GM12878 (cell line): Measurements from ENCODE around the gene PYM1. TPM values are rescaled to one million over a fixed set of nuclear protein-coding genes. Genes with fewer than 3 reads are reported as not detected.

Experiments
- ATAC-seq: fragments of 200-7000 bp; cut with Tn5 transposase; 3 replicates; pipeline ENCODE4 v1.9.1; 2020; ENCODE audit warnings: mild to moderate bottlenecking, moderate library complexity
- BruUV-seq: library from RNA; stranded (reverse); fragments of 400-500 nt; replicated peaks from 2 replicates; lab custom pipeline; 2021; lab: Mats Ljungman, UMichigan
- CTCF ChIA-PET: fragments of 300-600 bp; sonication (Branson Sonifier 250); formaldehyde crosslinking; extraction: SDS; loops from one replicate; lab custom pipeline; 2021; ENCODE audit warnings: inconsistent platforms; lab: Yijun Ruan, JAX
- POLR2A ChIA-PET: fragments of 350-600 bp; formaldehyde crosslinking; extraction: SDS; loops from one replicate; lab custom pipeline; 2021; ENCODE audit warnings: inconsistent platforms; lab: Charles Lee
- RAD21 ChIA-PET: fragments of 300-600 bp; sonication (Branson Sonifier 250); formaldehyde crosslinking; loops from one replicate; lab custom pipeline; 2023; ENCODE audit warnings: antibody characterized with exemption; ENCODE audit not compliant: unreplicated experiment; lab: Charles Lee
- SMC1A ChIA-PET: fragments of 300-600 bp; sonication (Branson Sonifier 250); formaldehyde crosslinking; loops from one replicate; lab custom pipeline; 2023; ENCODE audit not compliant: unreplicated experiment, uncharacterized antibody; lab: Charles Lee
- DNase-seq: peaks from one replicate; pipeline ENCODE4 v3.0.0-alpha.2; 2011; ENCODE audit warnings: low read depth, low spot score
- FAIRE-seq: peaks from 3 replicates; lab custom pipeline; 2011; peaks lifted over from hg19 to GRCh38; lab: Jason Lieb, UNC
- H2AFZ ChIP-seq: 2 replicates; pipeline ENCODE4 v1.6.0; 2011; ENCODE audit warnings: low read depth, low read length, control low read depth; ENCODE audit not compliant: control insufficient read depth
- H3K27ac ChIP-seq: 2 replicates; pipeline ENCODE4 v1.5.1; 2011; ENCODE audit warnings: control low read depth; ENCODE audit not compliant: control insufficient read depth, insufficient read depth
- H3K27me3 ChIP-seq, 2 experiments: replicated peaks in 1 of 2; 2 replicates each; pipeline versions ENCODE4 v1.6.0 to v1.6.1; 2011; ENCODE audit warnings: low read length in 1 of 2; ENCODE audit not compliant: control insufficient read depth in 2 of 2, insufficient read depth in 2 of 2
- H3K36me3 ChIP-seq, 2 experiments: 2 replicates each; pipeline ENCODE4 v1.5.1; 2011; ENCODE audit warnings: low read length in 1 of 2; ENCODE audit not compliant: control insufficient read depth in 2 of 2, insufficient read depth in 2 of 2
- H3K4me1 ChIP-seq: 2 replicates; pipeline ENCODE4 v1.6.1; 2011; ENCODE audit warnings: mild to moderate bottlenecking, low read length, moderate library complexity, mixed read lengths; ENCODE audit not compliant: control insufficient read depth, insufficient read depth
- H3K4me2 ChIP-seq: 2 replicates; pipeline ENCODE4 v1.6.0; 2011; ENCODE audit warnings: control low read depth; ENCODE audit not compliant: control insufficient read depth, insufficient read depth
- H3K4me3 ChIP-seq: fragments of 200-600 bp; sonication (generic); 2 replicates; pipeline ENCODE4 v1.5.1; 2016
- H3K79me2 ChIP-seq: 2 replicates; pipeline ENCODE4 v1.6.0; 2011; ENCODE audit warnings: low read length; ENCODE audit not compliant: control insufficient read depth, insufficient read depth
- H3K9ac ChIP-seq: 2 replicates; pipeline ENCODE4 v1.8.0; 2011; ENCODE audit warnings: low read length, control low read depth, mixed read lengths; ENCODE audit not compliant: control insufficient read depth, insufficient read depth
- H3K9me3 ChIP-seq: replicated peaks from 3 replicates; pipeline ENCODE4 v1.5.1; 2011; ENCODE audit warnings: mild to moderate bottlenecking, low read length; ENCODE audit not compliant: control insufficient read depth, insufficient read depth
- H4K20me1 ChIP-seq: 2 replicates; pipeline ENCODE4 v1.6.0; 2011; ENCODE audit not compliant: control insufficient read depth, insufficient read depth
- BHLHE40 ChIP-seq, 2 experiments: fragments of 450-650 bp in 1 of 2; IDR thresholded peaks; 2 replicates each; pipeline ENCODE4 v1.6.1; 2011 to 2017; ENCODE audit warnings: low read depth in 2 of 2, borderline replicate concordance in 1 of 2, improper control_type of control experiment in 1 of 2, low read length in 1 of 2, mild to moderate bottlenecking in 1 of 2
- CBFB ChIP-seq: IDR thresholded peaks from 2 replicates; pipeline ENCODE4 v1.6.1; 2016; ENCODE audit warnings: antibody characterized with exemption, low read depth
- JUNB ChIP-seq: IDR thresholded peaks from 2 replicates; pipeline ENCODE4 v1.6.1; 2016; ENCODE audit warnings: antibody characterized with exemption, mild to moderate bottlenecking
- KDM1A ChIP-seq: fragments of 200-600 bp; sonication (generic); IDR thresholded peaks from 2 replicates; pipeline ENCODE4 v1.6.1; 2016; ENCODE audit warnings: borderline replicate concordance
- MYB ChIP-seq: fragments of 150-350 bp; IDR thresholded peaks from 2 replicates; pipeline ENCODE4 v1.6.1; 2014; ENCODE audit warnings: mild to moderate bottlenecking, low read depth, low read length, borderline replicate concordance
- NFXL1 ChIP-seq: fragments of 450-650 bp; IDR thresholded peaks from 2 replicates; pipeline ENCODE4 v1.6.1; 2017; ENCODE audit warnings: antibody characterized with exemption, mild to moderate bottlenecking, borderline replicate concordance
- RB1 ChIP-seq: fragments of 450-650 bp; formaldehyde crosslinking; IDR thresholded peaks from 2 replicates; pipeline ENCODE4 v1.6.1; 2017; ENCODE audit warnings: mild to moderate bottlenecking, borderline replicate concordance
- SMC3 ChIP-seq: IDR thresholded peaks from 2 replicates; pipeline ENCODE4 v1.6.1; 2011; ENCODE audit warnings: low read length, improper control_type of control experiment, borderline replicate concordance
- SREBF1 ChIP-seq: IDR thresholded peaks from 2 replicates; pipeline ENCODE4 v1.6.1; 2012; ENCODE audit warnings: mild to moderate bottlenecking, low read length
- SUPT20H ChIP-seq: IDR thresholded peaks from 2 replicates; pipeline ENCODE4 v1.6.1; 2011; ENCODE audit warnings: low read depth, mild to moderate bottlenecking, low read length, moderate library complexity, borderline replicate concordance; ENCODE audit not compliant: control insufficient read depth
- TBL1XR1 ChIP-seq: IDR thresholded peaks from 2 replicates; pipeline ENCODE4 v1.6.1; 2012; ENCODE audit warnings: low read depth, low read length, improper control_type of control experiment
- ZBTB33 ChIP-seq: fragments of 450-650 bp; IDR thresholded peaks from 2 replicates; pipeline ENCODE4 v1.6.1; 2017; ENCODE audit warnings: mild to moderate bottlenecking
- WGBS: methylation state at CpG from one replicate; pipeline ENCODE4 v1.1.6; 2016; ENCODE audit warnings: low lambda C conversion rate; ENCODE audit not compliant: insufficient replicate concordance, insufficient coverage; ENCODE audit errors: missing lambda C conversion rate; 5-methylcytosine and 5-hydroxymethylcytosine counted together
- in situ Hi-C: fragments of 300-500 bp; cut with MboI; formaldehyde crosslinking; loops from 9 replicates; pipeline ENCODE4 v1.14.3; 2018; ENCODE audit warnings: mixed read lengths
- intact Hi-C: fragments of 100-400 bp; cut with micrococcal nuclease; formaldehyde crosslinking; loops from one replicate; pipeline ENCODE4 v1.14.2; 2022; ENCODE audit not compliant: unreplicated experiment
- polyA plus RNA-seq, 11 experiments: library from polyadenylated mRNA; depleted of rRNA in 4 of 11; unstranded in 6 of 11; stranded (reverse) in 5 of 11; fragments of >200 nt; fragmentation: Nextera tagmentation in 4 of 11; fragmentation: Illumina TruSeq in 1 of 11; extraction: Ambion mirVana in 4 of 11; extraction: Trizol in 1 of 11; gene quantifications; 1 replicate in 1 of 11; 2 replicates in 10 of 11; pipeline versions ENCODE4 v1.2.1 to v1.2.3, GENCODE V29; 2011 to 2016; ENCODE audit warnings: inconsistent platforms in 2 of 11, missing spikeins in 2 of 11, low read depth in 1 of 11
- total RNA-seq, 4 experiments: library from RNA; depleted of rRNA in 3 of 4; stranded (reverse); fragments of >200 nt in 3 of 4; fragmentation: Illumina TruSeq in 1 of 4; extraction: Trizol in 1 of 4; gene quantifications; 2 replicates each; pipeline versions ENCODE4 v1.2.1 to v1.2.3, GENCODE V29; 2013 to 2021

Gene PYM1
- total and polyA plus RNA-seq, 10 of the 15 experiments (the other 5 are each of a cell fraction or from before 2014, with no cell fraction given): 33.9 to 93.4 (median 55.8) TPM

- no TSS peak for BruUV-seq
These were observed 65.4 kb downstream of the PYM1 start for GRCh38 chr12:55862286-55862685.

GRCh38 chr12:55861871-55862270 is 65.8 kb downstream of the PYM1 start:
- ChIA-PET SMC1A (interaction anchor here (1.4 kb wide), 1 partner anchor 64 kb away, joined by 7 read pairs; no protein-coding TSS in a partner anchor), CTCF (interaction anchor here (0.7 kb wide), 1 partner anchor 12 kb away, joined by 3 read pairs; no protein-coding TSS in a partner anchor), RAD21 (no interaction called here), POLR2A (interaction anchor here (0.6 kb wide), 1 partner anchor 359 kb away, joined by 5 read pairs; no protein-coding TSS in a partner anchor)
- Histone ChIP-seq H3K9ac (no peak overlapping the region), H3K36me3 (no peaks in the 10 kb centered on the region), H3K79me2 (no peaks in the 10 kb centered on the region), H3K27me3 (no peaks in the 10 kb centered on the region), H3K9me3 (peaks cover 3% of the 10 kb centered on the region; the same call in 1 of the 3 replicates), H3K27ac (no peak overlapping the region), H4K20me1 (no peaks in the 10 kb centered on the region), H3K4me2 (no peak overlapping the region), H2AFZ (no peak overlapping the region), H3K4me3 (no peak overlapping the region), H3K4me1 (no peaks in the 10 kb centered on the region)
- DNase-seq (no peak), FAIRE-seq (no peak), ATAC-seq (no peak)
- no peak for TF ChIP-seq CBFB
- no peak for TF ChIP-seq ZBTB33
- no peak for TF ChIP-seq BHLHE40 (IDR thresholded peaks at IDR 0.05; ENCODE audit: borderline replicate concordance in 1 of 2, low read depth in 2 of 2, low read length in 1 of 2)
- no peak for TF ChIP-seq NFXL1
- TF ChIP-seq SMC3: no peak
- no peak for TF ChIP-seq JUNB
- TF ChIP-seq TBL1XR1: no peak
- intact Hi-C loops: no loop called here
- WGBS: 60% methylated on average over 3 of the region's 3 CpGs
- in situ Hi-C loops: no loop called here
- BruUV-seq: no TSS peak

More at GRCh38 chr12:55862286-55862685, 65.4 kb downstream of the PYM1 start:
- Histone ChIP-seq H3K79me2 (no peaks in the 10 kb centered on the region), H3K9me3 (peaks cover 3% of the 10 kb centered on the region; the same call in 1 of the 3 replicates), H3K9ac (no peak overlapping the region), H3K27me3 (no peaks in the 10 kb centered on the region), H3K27ac (no peak overlapping the region), H3K36me3 (no peaks in the 10 kb centered on the region), H2AFZ (no peak overlapping the region), H3K4me2 (no peak overlapping the region), H3K4me1 (no peaks in the 10 kb centered on the region), H3K4me3 (no peak overlapping the region), H4K20me1 (no peaks in the 10 kb centered on the region)
- in situ Hi-C loops (no loop called here), intact Hi-C loops (no loop called here)
- TF ChIP-seq SREBF1 (no peak), NFXL1 (no peak), KDM1A (no peak), SUPT20H (no peak), RB1 (no peak), MYB (no peak)
- RAD21 ChIA-PET: no interaction called here
- FAIRE-seq (no peak), DNase-seq (no peak), ATAC-seq (no peak)
- POLR2A ChIA-PET: interaction anchor here (0.6 kb wide), 1 partner anchor 10 kb away, joined by 4 read pairs; no protein-coding TSS in a partner anchor
- SMC1A ChIA-PET: no interaction called here
- CTCF ChIA-PET: interaction anchor here (0.7 kb wide), 1 partner anchor 12 kb away, joined by 3 read pairs; no protein-coding TSS in a partner anchor
